Karpas-422 (cell line): ENCODE data around the gene ARFGAP2. TPM values are rescaled to one million over a fixed set of nuclear protein-coding genes. Genes with fewer than 3 reads are reported as not detected.
A peak's percentile ranks its signal among the peaks of the same experiment; 100 is the strongest.

Experiments used
- DNase-seq: peaks from one replicate; pipeline ENCODE4 v3.0.0-alpha.2; 2015
- H2AFZ ChIP-seq: fragments of 200-600 bp; sonication (generic); 2 replicates; pipeline ENCODE4 v1.6.1; 2014; ENCODE audit warnings: antibody characterized with exemption, low read length, mixed read lengths
- H3K27ac ChIP-seq: fragments of 200-600 bp; sonication (generic); 2 replicates; pipeline ENCODE4 v1.5.1; 2014; ENCODE audit warnings: mild to moderate bottlenecking, low read length, moderate library complexity
- H3K27me3 ChIP-seq: fragments of 200-600 bp; sonication (generic); 2 replicates; pipeline ENCODE4 v1.6.1; 2014; ENCODE audit warnings: low read length, mixed read lengths
- H3K36me3 ChIP-seq: fragments of 200-600 bp; sonication (generic); 2 replicates; pipeline ENCODE4 v1.6.1; 2014; ENCODE audit warnings: low read length, mixed read lengths; ENCODE audit not compliant: insufficient read depth
- H3K4me1 ChIP-seq: fragments of 200-600 bp; sonication (generic); 2 replicates; pipeline ENCODE4 v1.6.1; 2014; ENCODE audit warnings: mild to moderate bottlenecking, low read length, mixed read lengths
- H3K4me2 ChIP-seq: fragments of 200-600 bp; sonication (generic); 2 replicates; pipeline ENCODE4 v1.6.1; 2014; ENCODE audit warnings: low read length, low read depth, mild to moderate bottlenecking; ENCODE audit not compliant: poor library complexity, severe bottlenecking
- H3K4me3 ChIP-seq: fragments of 200-600 bp; sonication (generic); 2 replicates; pipeline ENCODE4 v1.5.1; 2014; ENCODE audit warnings: mild to moderate bottlenecking, antibody characterized with exemption, low read length, mixed read lengths
- H3K79me2 ChIP-seq: fragments of 200-600 bp; sonication (generic); 2 replicates; pipeline ENCODE4 v1.6.1; 2014; ENCODE audit warnings: mild to moderate bottlenecking, low read length, mixed read lengths
- H3K9ac ChIP-seq: fragments of 200-600 bp; sonication (generic); 2 replicates; pipeline ENCODE4 v1.6.0; 2014; ENCODE audit warnings: low read length
- H3K9me2 ChIP-seq: fragments of 200-600 bp; sonication (generic), shearing (Covaris generic); replicated peaks from 2 replicates; pipeline ENCODE4 v1.6.0; 2014; ENCODE audit warnings: mild to moderate bottlenecking, low read length, moderate library complexity; ENCODE audit not compliant: insufficient read depth
- H3K9me3 ChIP-seq: fragments of 300-700, 200-600 bp; sonication (generic); 2 replicates; pipeline ENCODE4 v1.6.1; 2014; ENCODE audit warnings: low read length, mixed read lengths
- H4K20me1 ChIP-seq: fragments of 200-600 bp; sonication (generic); 2 replicates; pipeline ENCODE4 v1.6.1; 2014; ENCODE audit warnings: mild to moderate bottlenecking, antibody characterized with exemption, low read length, low read depth; ENCODE audit not compliant: insufficient read depth
- total RNA-seq: library from RNA; depleted of rRNA; stranded (reverse); fragments of >200 nt; shearing (Covaris generic); gene quantifications from 2 replicates; pipeline ENCODE4 v1.2.3, GENCODE V29; 2014; ENCODE audit warnings: low replicate concordance

ARFGAP2 gene
- total RNA-seq, 1 experiment from 2014 or later: 68.6 TPM

- Histone ChIP-seq H4K20me1 (no peaks in the 10 kb centered on the region), H3K79me2 (no peaks in the 10 kb centered on the region), H2AFZ (no peak overlapping the region), H3K9me2 (no peaks in the 10 kb centered on the region), H3K27me3 (no peaks in the 10 kb centered on the region), H3K4me3 (no peak overlapping the region), H3K36me3 (no peaks in the 10 kb centered on the region), H3K9me3 (no peaks in the 10 kb centered on the region), H3K4me1 (peaks cover 46% of the 10 kb centered on the region), H3K9ac (peak overlapping the region; percentile 2; the same call in 1 of the 2 replicates), H3K27ac (peak overlapping the region; percentile 39), H3K4me2 (no peak overlapping the region)
- DNase-seq: no peak
These were observed 21.8 kb downstream of the ARFGAP2 start for GRCh38 chr11:47154616-47155570.

DNA sequence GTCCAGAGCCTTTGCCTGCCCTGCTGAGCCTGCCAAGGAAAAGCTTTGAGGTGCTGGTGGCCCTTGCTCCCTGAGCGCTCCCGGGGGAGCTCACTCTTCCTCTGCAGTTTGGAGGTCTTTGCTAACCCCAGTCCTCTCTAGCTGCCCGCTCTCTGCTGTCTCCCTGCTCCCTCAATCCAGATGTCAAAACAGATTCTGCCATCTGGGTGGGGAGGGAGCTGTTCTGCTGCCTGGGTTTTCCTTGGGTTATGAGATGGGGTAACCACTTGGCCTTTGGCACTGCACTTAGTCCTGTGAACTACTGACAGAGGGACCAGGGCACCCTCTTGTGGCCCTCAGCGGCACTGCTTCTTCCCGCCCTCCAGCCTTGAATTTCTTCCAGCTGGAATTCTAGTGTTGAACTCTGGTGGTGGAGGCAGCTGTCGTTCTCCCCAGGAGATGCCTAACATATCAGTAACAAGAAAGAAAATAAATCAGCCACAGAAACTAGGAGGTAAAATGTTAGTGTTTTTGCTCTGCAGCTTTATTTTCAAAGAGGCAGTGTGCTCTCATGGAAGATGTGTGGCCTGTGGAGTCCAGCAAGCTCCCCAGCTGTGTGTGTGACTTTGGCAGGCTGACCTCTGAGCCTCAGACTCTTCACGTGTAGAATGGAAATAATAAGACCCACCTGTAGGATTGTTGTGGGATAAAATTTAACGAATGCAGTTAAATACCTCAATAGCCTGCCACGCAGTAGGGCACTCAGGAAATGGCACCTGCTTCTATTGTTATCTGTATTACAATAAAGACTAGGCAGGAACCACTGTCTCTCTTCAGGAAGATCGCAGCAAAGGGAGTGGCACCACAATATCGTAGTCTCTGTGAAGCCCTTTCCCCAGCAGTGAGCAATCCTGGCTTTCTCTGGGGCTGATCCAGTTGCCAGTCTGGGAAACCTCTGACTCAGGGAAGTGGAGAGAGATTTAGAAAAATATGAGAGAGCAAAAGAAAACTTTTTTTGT, 23.4 kb downstream of the ARFGAP2 start:
- H3K9ac ChIP-seq: peak overlapping the region; percentile 67
- H3K4me2 ChIP-seq: peak overlapping the region; percentile 57
- H3K9me2 ChIP-seq: no peaks in the 10 kb centered on the region
- peaks cover 55% of the 10 kb centered on the region for H3K4me1 ChIP-seq
- H3K9me3 ChIP-seq: no peaks in the 10 kb centered on the region
- no peaks in the 10 kb centered on the region for H4K20me1 ChIP-seq
- H3K79me2 ChIP-seq: no peaks in the 10 kb centered on the region
- H3K36me3 ChIP-seq: no peaks in the 10 kb centered on the region
- H3K27me3 ChIP-seq: no peaks in the 10 kb centered on the region
- peak overlapping the region; percentile 51; the same call in 1 of the 2 replicates for H3K4me3 ChIP-seq
- 0 out of 2 replicates have a peak overlapping the region, but pooled peaks have one; percentile 34 for H2AFZ ChIP-seq
- H3K27ac ChIP-seq: peak overlapping the region; percentile 92
- peak; percentile 85 for DNase-seq

- no peaks in the 10 kb centered on the region for H3K79me2 ChIP-seq
- peak overlapping the region; percentile 67 for H3K9ac ChIP-seq
- peak overlapping the region; percentile 51; the same call in 1 of the 2 replicates for H3K4me3 ChIP-seq
- no peaks in the 10 kb centered on the region for H3K36me3 ChIP-seq
- H2AFZ ChIP-seq: peak overlapping the region; percentile 34; the same call in 1 of the 2 replicates
- DNase-seq: peak; percentile 85
- peaks cover 55% of the 10 kb centered on the region for H3K4me1 ChIP-seq
- H4K20me1 ChIP-seq: no peaks in the 10 kb centered on the region
- peak overlapping the region; percentile 57 for H3K4me2 ChIP-seq
- no peaks in the 10 kb centered on the region for H3K9me3 ChIP-seq
- no peaks in the 10 kb centered on the region for H3K9me2 ChIP-seq
- H3K27ac ChIP-seq: peak overlapping the region; percentile 92
- H3K27me3 ChIP-seq: no peaks in the 10 kb centered on the region
These were observed 24.3 kb downstream of the ARFGAP2 start for GRCh38 chr11:47152126-47152952.

DNA sequence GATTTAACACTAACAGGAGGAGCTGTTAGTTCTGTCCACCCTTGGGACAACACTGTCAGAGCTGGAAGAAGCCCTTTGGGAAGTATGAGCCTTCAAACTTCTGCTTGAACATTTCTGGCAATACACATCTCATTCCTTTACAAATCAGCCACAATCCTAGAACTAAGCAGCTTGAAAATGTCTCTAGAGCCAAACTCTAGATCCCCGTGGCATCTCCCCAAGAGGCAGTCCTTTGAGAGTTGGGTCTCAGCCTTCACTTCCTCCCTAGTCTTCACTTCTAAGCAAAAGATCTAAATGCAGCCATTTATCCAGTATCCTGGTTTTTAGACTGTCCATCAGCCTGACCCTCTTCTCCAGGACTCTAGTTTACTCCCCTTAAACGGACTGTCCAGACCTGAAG, 26.9 kb downstream of the ARFGAP2 start:
- no peaks in the 10 kb centered on the region for H3K79me2 ChIP-seq
- no peaks in the 10 kb centered on the region for H3K36me3 ChIP-seq
- H3K4me2 ChIP-seq: peak overlapping the region; percentile 26
- no peaks in the 10 kb centered on the region for H3K27me3 ChIP-seq
- H3K9ac ChIP-seq: peak overlapping the region; percentile 22
- H4K20me1 ChIP-seq: no peaks in the 10 kb centered on the region
- H2AFZ ChIP-seq: no peak overlapping the region
- H3K27ac ChIP-seq: peak overlapping the region; percentile 64
- no peaks in the 10 kb centered on the region for H3K9me3 ChIP-seq
- H3K4me1 ChIP-seq: peaks cover 58% of the 10 kb centered on the region
- no peak overlapping the region for H3K4me3 ChIP-seq
- no peak for DNase-seq
- no peaks in the 10 kb centered on the region for H3K9me2 ChIP-seq

GRCh38 chr11:47148903-47149531, 27.7 kb downstream of the ARFGAP2 start:
- no peaks in the 10 kb centered on the region for H3K36me3 ChIP-seq
- H3K9ac ChIP-seq: no peak overlapping the region; the same call in 1 of the 2 replicates
- no peak for DNase-seq
- no peaks in the 10 kb centered on the region for H3K9me3 ChIP-seq
- H3K27ac ChIP-seq: peak overlapping the region; percentile 64
- H3K27me3 ChIP-seq: no peaks in the 10 kb centered on the region
- H3K4me3 ChIP-seq: no peak overlapping the region
- H3K9me2 ChIP-seq: no peaks in the 10 kb centered on the region
- H3K4me2 ChIP-seq: no peak overlapping the region
- H4K20me1 ChIP-seq: no peaks in the 10 kb centered on the region
- H3K79me2 ChIP-seq: no peaks in the 10 kb centered on the region
- no peak overlapping the region for H2AFZ ChIP-seq
- H3K4me1 ChIP-seq: peaks cover 54% of the 10 kb centered on the region

- H3K9me2 ChIP-seq: no peaks in the 10 kb centered on the region
These were observed 28.4 kb downstream of the ARFGAP2 start for GRCh38 chr11:47148270-47148669.

DNA sequence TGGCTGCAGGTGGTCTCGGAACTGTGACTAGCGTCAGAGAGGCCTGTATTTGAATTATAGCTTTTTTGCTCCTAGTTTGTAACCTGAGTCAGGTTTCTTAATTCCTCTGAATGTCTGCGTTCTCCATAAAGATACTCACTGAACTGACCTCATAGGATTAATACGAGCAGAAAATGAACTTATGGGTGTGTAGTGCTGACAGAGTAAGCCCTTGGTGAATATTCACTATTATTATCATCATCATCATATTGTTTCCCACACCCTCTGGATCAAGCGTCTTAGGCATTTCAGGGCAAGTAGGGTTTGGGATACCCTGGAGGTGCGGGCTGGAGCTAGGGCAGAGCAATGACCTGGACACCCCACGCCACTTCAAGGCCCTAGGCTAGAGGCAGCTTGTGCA, 29.0 kb downstream of the ARFGAP2 start:
- Histone ChIP-seq H3K79me2 (no peaks in the 10 kb centered on the region), H3K9me3 (no peaks in the 10 kb centered on the region), H3K9ac (no peak overlapping the region), H3K27ac (no peak overlapping the region), H2AFZ (no peak overlapping the region), H3K9me2 (no peaks in the 10 kb centered on the region), H3K4me3 (no peak overlapping the region), H4K20me1 (no peaks in the 10 kb centered on the region), H3K4me2 (no peak overlapping the region), H3K4me1 (peaks cover 47% of the 10 kb centered on the region), H3K27me3 (no peaks in the 10 kb centered on the region), H3K36me3 (no peaks in the 10 kb centered on the region)
- DNase-seq: no peak

More at GRCh38 chr11:47148270-47148669, 28.4 kb downstream of the ARFGAP2 start:
- Histone ChIP-seq H3K9ac (no peak overlapping the region), H3K27me3 (no peaks in the 10 kb centered on the region), H3K79me2 (no peaks in the 10 kb centered on the region), H4K20me1 (no peaks in the 10 kb centered on the region), H3K4me2 (no peak overlapping the region), H3K4me1 (peaks cover 49% of the 10 kb centered on the region), H3K36me3 (no peaks in the 10 kb centered on the region), H3K9me3 (no peaks in the 10 kb centered on the region), H3K27ac (no peak overlapping the region), H3K4me3 (no peak overlapping the region), H2AFZ (no peak overlapping the region)
- no peak for DNase-seq
